NCI-H1105 treated with DMSO at 0.1 percent for 48 hours (cell line): ENCODE measurements around the gene SPCS3.

ENCODE experiments used
- DNase-seq: peaks from one replicate; lab custom pipeline; 2025; lab: John Stamatoyannopoulos, UW

The SPCS3 gene

GRCh38 chr4:176350671-176351070 lies 30.9 kb downstream of the SPCS3 start:
- DNase-seq, result no peak

DNA sequence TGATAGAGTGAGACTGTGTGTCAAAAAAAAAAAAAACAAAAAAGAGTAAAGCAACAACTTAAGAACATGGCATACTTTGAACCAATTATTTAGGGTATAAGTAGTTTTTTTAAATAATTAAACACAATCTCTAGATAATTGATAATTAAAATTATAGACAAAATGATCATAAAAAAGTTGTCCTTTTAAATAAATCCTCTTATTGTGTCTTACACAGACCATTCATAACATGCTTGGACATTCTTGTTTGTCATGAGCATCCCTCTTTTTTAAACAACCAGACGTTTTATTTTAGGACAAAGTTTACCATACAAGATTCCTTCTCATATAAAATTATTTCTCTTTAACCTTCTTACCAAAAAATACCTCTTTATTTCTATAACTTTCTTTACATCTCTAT lies 35.1 kb downstream of the SPCS3 start:
- DNase-seq, result no peak

GRCh38 chr4:176357359-176358082 lies 37.8 kb downstream of the SPCS3 start:
- DNase-seq, result no peak

DNA sequence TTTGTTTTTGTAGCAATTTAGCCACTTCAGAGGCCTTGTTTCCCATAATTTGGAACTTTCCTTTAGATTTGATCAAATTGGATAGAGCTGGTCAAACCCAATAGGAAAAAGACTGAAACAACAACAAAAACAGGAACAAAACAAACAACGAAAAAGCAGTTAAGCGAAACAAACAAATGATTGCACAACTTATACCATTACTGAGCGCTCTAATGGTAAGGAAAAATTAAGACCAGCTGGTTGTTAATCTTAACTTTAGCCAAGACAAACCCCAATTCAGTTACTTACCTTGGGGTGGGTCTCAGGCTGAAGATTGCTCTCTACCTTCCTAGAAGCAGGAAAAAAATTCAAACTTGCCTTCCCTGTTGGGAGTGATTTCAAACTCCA lies 38.3 kb downstream of the SPCS3 start:
- no peak for DNase-seq

- DNase-seq, result no peak
Measured at GRCh38 chr4:176359590-176359989, 39.8 kb downstream of the SPCS3 start.

DNA sequence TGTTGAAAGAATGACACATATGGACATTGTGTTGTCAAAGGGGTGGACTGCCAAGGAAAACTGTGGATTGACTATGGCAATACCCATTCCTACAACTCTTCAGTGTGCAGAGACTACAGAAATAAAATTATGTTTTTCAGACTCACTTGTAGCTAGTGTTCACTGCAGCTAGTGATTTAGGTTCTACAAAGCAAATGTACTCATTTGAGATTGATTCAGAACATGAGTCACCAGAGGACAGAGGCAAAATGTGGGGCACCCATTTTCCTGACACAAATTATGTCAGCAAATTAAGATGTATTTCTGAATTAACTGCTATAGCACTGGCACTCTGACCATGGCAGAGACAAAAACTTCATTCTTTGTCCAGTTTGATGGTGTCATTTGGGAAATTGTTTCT lies 40.7 kb downstream of the SPCS3 start:
- no peak for DNase-seq

- no peak for DNase-seq
Measured at GRCh38 chr4:176363072-176363471, 43.3 kb downstream of the SPCS3 start.

DNA sequence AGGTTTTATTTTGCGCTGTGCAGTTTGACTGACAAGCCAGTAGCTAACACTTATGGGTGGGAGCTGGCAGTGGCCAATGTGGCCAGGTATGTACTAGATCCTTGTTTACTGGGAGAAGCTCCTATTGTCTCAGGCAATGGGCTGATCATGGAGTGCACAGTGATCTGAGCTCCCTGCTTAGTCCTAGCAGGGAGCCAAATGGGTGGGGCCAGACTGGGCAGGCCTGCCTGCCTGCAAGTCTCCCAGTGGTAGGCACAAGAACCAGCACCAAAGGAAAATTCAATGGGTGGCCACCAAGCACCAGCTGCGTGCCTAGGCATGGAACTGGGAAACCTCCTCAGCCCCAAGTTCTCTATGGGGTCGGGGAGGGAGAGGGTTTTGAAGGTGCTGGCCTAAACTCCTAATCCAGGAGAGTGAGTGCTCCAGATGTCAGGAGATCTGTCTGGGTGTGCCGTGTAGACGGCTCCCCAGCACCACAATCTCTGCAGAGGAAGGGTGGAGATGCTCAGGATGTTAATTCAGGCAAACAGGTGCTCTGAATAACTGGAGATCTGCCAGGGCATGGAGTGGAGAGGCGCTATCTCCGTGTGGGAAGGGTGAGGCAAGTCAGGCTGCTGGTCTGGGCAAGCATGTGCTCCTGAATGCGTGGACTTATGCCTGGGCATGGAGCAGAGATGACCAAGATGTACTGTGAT lies 48.2 kb downstream of the SPCS3 start:
- no peak for DNase-seq

DNA sequence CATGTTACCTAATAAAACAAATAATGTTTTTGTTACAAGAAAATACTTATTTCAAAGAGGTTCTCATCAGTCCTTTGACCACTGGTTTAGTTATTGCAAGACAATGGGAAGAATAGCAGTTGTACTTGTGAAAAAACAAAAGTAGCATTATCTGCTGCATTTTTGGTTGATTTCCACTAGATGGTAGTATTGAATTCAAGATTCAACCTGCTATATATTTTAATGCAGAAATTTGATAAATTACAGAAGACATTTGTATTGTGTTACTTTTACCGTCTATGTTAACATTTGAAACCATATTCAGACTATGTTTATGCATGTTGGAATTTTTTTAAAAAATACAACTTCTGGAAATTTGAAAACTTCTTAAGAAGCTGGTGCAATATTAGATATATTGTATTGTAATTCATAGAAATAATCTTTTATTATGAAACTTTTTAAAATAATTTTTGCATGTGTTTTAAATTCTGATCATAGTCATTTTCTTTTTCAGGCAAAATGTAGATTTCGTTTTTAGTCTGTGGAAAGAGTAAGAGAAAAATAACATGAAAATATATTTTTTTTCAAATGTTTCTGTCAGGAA lies 56.4 kb downstream of the SPCS3 start:
- peak; percentile 30 for DNase-seq

GRCh38 chr4:176377780-176378179 lies 58.0 kb downstream of the SPCS3 start:
- DNase-seq, result peak; percentile 53

DNA sequence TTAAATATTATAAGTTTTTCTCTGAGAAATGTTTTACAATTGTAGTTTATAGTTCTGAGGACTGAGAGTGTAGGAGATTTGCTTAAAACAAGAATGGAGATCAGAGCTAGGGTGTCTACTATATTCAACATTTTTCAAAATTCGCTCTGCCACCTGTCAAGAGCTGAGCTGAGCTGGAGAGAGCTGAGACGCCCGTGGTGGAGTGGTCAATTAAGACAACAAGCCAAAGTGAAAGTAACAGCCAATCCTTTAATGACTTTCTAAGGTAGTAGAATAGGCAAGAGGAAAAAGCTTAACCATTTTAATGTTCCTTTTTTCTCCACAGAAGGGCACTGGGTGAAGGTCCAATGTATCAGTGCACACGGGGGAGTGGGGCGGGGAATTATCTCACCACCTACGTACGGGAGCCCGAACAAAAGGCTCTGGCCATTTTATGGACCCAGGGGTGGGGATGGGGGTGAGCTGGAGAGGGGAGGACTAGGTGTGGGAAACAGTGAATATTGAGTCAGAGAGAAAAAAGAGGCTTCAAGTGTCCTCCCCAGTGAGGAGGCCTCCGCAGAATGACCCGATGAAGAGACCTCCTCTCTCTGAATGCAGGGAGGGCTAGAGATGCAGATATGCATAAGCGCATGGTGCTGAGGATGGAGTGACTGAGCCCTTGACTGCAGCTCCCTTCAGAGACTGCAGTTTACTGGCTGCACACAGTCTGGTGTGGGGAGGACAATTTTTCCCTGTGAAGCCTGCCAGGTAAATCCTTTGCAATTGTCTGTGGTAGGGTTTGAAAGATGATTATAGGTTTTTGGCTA lies 60.8 kb downstream of the SPCS3 start:
- DNase-seq, result no peak
